Measurements from ENCODE around the gene HEXIM1.

The HEXIM1 gene

DNA sequence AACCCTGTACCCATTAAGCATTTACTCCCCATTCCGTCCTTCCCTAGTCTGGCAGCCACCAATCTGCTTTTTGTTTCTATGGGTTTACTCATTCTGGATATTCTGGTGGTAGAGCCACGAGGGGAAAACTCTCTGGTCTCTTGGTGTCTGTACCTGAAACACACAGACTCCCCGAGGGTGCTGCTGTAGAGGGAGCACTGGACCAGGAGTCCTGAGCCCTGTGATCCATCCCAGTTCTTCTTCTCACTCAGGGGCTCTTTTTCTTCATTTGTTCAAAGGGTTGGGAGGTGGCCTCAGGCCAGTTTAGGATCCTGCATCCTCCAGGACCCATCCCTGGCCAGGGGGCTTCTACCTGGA, 27.5 kb downstream of the HEXIM1 start:
- DNase-seq = no peak

DNA sequence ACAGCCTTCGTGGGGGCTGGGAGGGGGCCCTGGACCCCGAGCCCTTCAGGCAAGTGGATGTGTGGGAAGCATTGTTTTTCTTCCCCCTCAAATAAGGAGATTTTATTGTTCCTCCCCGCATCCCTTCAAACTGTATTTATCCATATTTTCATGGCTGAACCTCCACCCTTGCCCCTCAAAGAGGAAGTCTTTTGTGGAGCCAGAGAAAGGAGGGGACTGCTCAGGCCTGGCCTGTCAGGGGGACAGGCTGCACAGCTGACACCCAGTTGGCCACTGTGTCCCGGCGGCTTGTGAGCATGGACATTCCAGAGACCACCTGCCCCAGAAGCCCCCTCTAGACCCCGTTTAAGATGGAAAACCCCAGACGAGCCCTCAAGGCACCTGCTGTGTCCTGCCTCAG, 29.3 kb downstream of the HEXIM1 start:
- no peak for DNase-seq

DNA sequence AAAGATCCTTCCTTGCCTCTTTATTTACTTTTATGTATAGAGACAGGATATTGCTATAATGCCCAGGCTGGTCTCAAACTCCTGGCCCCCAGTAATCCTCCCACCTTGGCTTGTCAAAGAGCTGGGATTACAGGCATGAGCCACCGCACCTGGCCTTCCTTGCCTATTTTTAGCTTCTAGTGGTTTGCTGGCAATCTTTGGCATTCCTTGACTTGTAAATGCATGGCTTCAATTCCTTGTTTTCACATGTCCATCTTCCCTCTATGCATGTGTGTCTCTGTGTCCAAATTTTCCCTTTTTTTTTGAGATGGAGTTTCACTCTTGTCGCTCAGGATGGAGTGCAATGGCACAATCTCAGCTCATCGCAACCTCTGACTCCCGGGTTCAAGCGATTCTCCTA, 35.9 kb downstream of the HEXIM1 start:
- no peak for DNase-seq

DNA sequence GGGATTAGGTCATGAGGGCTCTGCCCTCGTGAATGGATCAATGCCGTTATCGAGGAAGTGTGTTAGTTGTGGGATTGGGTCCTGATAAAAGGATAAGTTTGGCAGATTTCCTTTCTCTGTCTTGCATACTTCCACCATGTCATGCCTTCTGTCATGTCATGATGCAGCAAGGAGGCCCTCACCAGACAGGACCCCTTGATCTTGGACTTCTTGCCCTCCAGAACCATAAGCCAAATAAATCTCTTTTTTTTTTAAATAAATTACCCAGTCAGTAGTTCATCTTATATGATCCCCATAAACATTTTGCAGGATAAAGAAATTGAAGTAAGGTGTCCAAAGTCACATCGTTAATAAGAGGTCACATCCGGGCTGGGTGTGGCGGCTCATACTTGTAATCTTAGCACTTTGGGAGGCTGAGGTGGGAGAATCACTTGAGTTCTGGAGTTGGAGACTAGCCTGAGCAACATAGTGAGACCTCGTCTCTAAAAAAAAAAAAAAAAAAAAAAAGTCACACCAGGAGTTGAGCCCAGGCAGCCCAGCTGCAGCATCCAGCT, 38.6 kb downstream of the HEXIM1 start:
- DNase-seq = no peak

DNA sequence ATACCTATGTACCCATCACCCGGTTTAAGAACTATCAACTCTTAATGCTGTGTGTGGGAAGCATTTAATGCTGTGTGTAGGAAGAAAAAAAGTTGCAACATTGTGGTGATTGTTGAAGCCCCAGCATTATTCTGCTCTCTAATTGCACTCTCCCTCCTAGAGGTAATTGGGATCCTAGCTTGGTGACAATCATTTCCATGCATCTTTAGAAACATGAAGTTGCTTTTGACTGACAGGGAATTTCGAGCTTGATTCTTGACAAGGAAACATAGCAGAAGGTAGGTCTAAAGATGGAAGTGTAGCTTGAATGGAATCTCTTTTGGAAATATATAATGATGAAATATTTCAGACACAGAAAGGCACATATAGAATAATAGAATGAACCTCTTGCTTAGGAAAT, 40.7 kb downstream of the HEXIM1 start:
- DNase-seq = no peak

DNA sequence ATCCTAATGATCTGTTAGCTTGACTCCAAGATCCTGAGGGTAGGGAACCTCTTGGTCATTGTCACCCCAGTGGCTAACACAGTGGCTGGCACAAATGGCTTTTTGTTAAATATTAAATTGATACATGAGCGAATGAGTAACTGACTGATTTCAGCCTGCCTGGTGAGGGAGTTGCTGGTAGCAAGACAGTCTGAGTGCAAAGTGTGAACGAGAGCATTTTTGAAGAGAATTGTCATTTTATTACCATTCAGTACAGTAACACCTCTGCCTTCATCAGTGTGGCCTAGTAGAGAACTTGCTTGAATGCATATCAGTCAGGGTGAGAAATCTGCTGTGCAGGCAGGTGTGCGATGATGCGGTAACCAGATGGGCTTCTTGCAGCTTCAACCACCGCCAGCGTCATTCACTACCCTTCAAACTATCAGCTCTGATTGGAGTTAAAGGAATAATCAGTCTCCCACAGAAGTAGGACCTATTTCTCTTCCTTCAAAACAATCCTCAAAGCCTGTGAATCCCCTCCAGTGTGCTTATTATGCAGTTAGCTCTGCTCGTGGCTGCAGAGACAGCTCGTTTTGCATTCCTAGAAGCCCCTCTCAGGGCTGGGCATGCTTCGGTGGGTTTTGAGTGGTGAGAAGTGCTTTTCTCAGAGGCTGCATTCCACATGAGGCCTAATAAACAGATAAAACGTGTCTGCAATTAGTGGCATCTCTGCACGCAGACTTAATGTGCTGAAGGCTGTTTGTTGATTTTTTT, 42.4 kb downstream of the HEXIM1 start:
- DNase-seq = no peak

- DNase-seq = no peak
Observed at GRCh38 chr17:45195424-45195823, 47.1 kb downstream of the HEXIM1 start.

DNA sequence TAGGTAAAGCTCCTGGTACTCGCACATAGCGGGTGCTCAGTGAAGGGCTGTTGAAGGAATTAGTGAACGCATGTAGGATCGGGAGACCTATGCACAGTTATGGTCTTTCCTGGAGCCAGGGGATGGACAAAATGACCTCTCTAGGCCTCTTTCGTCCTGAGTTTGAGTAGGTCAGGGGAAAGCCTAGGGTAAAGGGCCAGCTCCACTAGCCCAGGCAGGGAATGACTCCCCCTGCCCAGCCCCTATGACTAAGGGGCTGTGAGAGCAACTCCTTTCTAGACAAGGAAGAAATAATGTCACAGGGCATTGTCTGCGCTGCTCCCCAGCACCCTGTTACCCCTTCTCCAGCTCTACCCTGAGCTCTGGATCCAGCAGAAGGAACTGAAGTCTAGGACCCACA, 48.8 kb downstream of the HEXIM1 start:
- DNase-seq = no peak

GRCh38 chr17:45197555-45198334, 49.5 kb downstream of the HEXIM1 start:
- peak; percentile 97 for DNase-seq

GRCh38 chr17:45200701-45201100, 52.4 kb downstream of the HEXIM1 start:
- DNase-seq = no peak

DNA sequence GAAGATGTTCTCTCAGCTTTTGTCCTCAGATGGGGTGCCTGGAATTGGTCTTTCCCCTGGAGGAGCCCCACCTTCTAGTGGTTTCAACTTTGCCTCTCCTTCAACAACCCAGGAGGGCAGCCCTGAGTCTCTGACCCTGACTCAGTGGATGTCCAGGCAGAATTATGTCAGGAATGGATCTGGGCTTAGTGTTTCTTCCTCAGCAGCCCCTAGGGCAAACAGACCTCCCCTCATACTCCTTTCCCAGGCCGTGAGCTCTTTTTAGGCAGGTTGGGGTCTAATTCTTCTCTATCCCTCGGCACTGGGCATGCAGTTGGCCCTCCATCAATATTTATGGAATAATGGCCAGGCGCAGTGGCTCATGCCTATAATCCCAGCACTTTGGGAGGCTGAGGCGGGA, 53.2 kb downstream of the HEXIM1 start:
- DNase-seq = no peak
